Transverse colon (tissue), 4 donors: ENCODE results near the gene P2RX6. TPM values are rescaled to one million over a fixed set of nuclear protein-coding genes. Genes with fewer than 3 reads are reported as not detected.

Experiments
- DNase-seq: peaks from one replicate; pipeline ENCODE4 v3.0.0-alpha.2; 2019
- H3K27ac ChIP-seq, 4 donors: fragments of 200-600 bp; sonication (generic); 2 replicates each; pipeline ENCODE4 v1.5.1; 2016 to 2018; ENCODE audit warnings: inconsistent platforms in 4 of 4
- H3K27me3 ChIP-seq: fragments of 200-600 bp; sonication (generic); 2 replicates; pipeline ENCODE4 v1.5.1; 2017; ENCODE audit warnings: inconsistent platforms
- H3K36me3 ChIP-seq, 4 donors: fragments of 200-600 bp; sonication (generic); 2 replicates each; pipeline ENCODE4 v1.5.1; 2017 to 2019; ENCODE audit warnings: inconsistent platforms in 4 of 4
- H3K4me1 ChIP-seq, 4 donors: fragments of 200-600 bp; sonication (generic); 2 replicates each; pipeline ENCODE4 v1.5.1; 2017 to 2020; ENCODE audit warnings: inconsistent platforms in 4 of 4
- H3K4me3 ChIP-seq, 4 donors: fragments of 200-600 bp; sonication (generic); 1 replicate in 1 of 4; 2 replicates in 3 of 4; pipeline versions ENCODE4 v1.5.1 to v1.6.1; 2017 to 2019; ENCODE audit warnings: inconsistent platforms in 4 of 4
- H3K9me3 ChIP-seq, 2 donors: fragments of 200-600 bp; sonication (generic); 2 replicates each; pipeline ENCODE4 v1.5.1; 2017 to 2019; ENCODE audit warnings: inconsistent platforms in 2 of 2
- EP300 ChIP-seq: sonication (generic); formaldehyde crosslinking; IDR thresholded peaks from one replicate; pipeline ENCODE4 v1.6.1; 2017; ENCODE audit warnings: antibody characterized with exemption, low read depth
- POLR2A ChIP-seq: fragments of 450-650 bp; IDR thresholded peaks from one replicate; pipeline ENCODE4 v1.6.1; 2016; ENCODE audit warnings: antibody characterized with exemption, mild to moderate bottlenecking, moderate library complexity
- POLR2AphosphoS5 ChIP-seq, 3 donors: sonication (generic); formaldehyde crosslinking; IDR thresholded peaks; one replicate each; pipeline ENCODE4 v1.6.1; 2016; ENCODE audit warnings: antibody characterized with exemption in 3 of 3
- WGBS, 2 donors: methylation state at CpG; one replicate each; pipeline ENCODE4 v1.1.5; 2018; ENCODE audit warnings: low coverage in 1 of 2; 5-methylcytosine and 5-hydroxymethylcytosine counted together
- in situ Hi-C, 4 donors: fragments of 200-750 bp; cut with MboI; loops; one replicate each; pipeline versions ENCODE4 v1.15.0 to v1.15.1; 2017; ENCODE audit warnings: low sequenced_read_pairs in 3 of 4, low pct_ligation_motif_present in 1 of 4, low pct_unique_long_range_greater_than_20kb in 1 of 4
- intact Hi-C: fragments of 100-400 bp; cut with DNase I; formaldehyde crosslinking; loops from one replicate; pipeline ENCODE4 v1.15.1; 2023; ENCODE audit warnings: low total_unique reads
- total RNA-seq, 4 donors: library from RNA; depleted of rRNA; stranded (reverse); fragments of >200 nt; gene quantifications; one replicate each; pipeline ENCODE4 v1.1.0, GENCODE V29; 2016
- TF ChIP-seq, protein P1 (sequence below), 5 experiments: fragments of 200-600 bp in 3 of 5; fragments of 450-650 bp in 2 of 5; sonication (generic) in 3 of 5; IDR thresholded peaks; 1 replicate in 2 of 5; 2 replicates in 3 of 5; pipeline ENCODE4 v1.5.1; 2016 to 2017; ENCODE audit warnings: antibody characterized with exemption in 5 of 5, inconsistent platforms in 3 of 5, mild to moderate bottlenecking in 2 of 5, moderate library complexity in 1 of 5

P2RX6 gene
- total RNA-seq, 4 donors from 2014 or later: 0.40 to 1.7 (median 0.82) TPM; not detected in 1

DNA sequence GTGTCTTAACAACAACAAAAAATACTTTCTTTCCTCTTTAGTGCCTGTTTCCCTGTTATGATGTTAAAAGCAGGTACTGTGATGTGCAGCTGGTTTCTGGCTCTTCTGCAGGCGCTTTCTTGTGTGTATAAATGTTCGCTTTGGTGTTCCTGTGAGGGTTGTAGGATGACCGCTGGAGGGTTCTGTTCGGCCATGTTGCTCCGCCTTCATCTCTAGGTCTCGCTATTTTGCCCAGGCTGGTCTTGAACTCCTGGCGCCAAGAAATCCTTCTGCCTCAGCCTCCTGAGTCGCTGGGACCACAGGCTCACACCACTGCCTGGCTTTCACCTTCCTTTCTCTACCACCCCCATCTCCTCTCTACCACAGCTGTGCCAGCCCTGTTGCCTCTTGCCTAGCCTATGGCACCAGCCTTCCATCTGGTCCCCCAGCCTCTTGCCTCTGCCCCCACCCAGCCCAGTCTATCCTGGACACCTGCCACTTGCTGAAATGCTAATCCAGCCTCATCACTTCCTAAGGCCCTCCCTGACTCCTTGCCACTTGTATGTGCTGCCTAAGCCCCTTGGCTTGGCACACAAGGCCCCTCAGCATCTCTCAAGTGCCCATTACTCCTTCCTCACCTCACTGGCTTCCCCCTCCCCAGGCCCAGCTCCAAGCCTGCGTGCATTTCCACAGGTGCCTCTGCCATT is 36.3 kb downstream of the P2RX6 start:
- Histone ChIP-seq H3K27ac (no peak overlapping the region), H3K36me3 (no peaks in the 10 kb centered on the region), H3K4me1 (no peaks in the 10 kb centered on the region), H3K9me3 (no peaks in the 10 kb centered on the region), H3K4me3 (no peak overlapping the region), H3K27me3 (peaks cover 1% of the 10 kb centered on the region)
- intact Hi-C loops (no loop called here), in situ Hi-C loops (loop anchor here in 1 of 4 donors (25.0 kb wide), 1 partner anchor 89 kb away; the partner anchor contains the start of gene AIFM3)
- no peak for DNase-seq
- WGBS, 2 donors: 77 to 78% methylated on average over 7 to 9 of the region's 9 CpGs
- TF ChIP-seq POLR2AphosphoS5 (IDR thresholded peaks at IDR 0.05) (no peak), POLR2A (no peak), EP300 (no peak)
- TF ChIP-seq, protein P1, sequence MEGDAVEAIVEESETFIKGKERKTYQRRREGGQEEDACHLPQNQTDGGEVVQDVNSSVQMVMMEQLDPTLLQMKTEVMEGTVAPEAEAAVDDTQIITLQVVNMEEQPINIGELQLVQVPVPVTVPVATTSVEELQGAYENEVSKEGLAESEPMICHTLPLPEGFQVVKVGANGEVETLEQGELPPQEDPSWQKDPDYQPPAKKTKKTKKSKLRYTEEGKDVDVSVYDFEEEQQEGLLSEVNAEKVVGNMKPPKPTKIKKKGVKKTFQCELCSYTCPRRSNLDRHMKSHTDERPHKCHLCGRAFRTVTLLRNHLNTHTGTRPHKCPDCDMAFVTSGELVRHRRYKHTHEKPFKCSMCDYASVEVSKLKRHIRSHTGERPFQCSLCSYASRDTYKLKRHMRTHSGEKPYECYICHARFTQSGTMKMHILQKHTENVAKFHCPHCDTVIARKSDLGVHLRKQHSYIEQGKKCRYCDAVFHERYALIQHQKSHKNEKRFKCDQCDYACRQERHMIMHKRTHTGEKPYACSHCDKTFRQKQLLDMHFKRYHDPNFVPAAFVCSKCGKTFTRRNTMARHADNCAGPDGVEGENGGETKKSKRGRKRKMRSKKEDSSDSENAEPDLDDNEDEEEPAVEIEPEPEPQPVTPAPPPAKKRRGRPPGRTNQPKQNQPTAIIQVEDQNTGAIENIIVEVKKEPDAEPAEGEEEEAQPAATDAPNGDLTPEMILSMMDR (IDR thresholded peaks at IDR 0.05): no peak

DNA sequence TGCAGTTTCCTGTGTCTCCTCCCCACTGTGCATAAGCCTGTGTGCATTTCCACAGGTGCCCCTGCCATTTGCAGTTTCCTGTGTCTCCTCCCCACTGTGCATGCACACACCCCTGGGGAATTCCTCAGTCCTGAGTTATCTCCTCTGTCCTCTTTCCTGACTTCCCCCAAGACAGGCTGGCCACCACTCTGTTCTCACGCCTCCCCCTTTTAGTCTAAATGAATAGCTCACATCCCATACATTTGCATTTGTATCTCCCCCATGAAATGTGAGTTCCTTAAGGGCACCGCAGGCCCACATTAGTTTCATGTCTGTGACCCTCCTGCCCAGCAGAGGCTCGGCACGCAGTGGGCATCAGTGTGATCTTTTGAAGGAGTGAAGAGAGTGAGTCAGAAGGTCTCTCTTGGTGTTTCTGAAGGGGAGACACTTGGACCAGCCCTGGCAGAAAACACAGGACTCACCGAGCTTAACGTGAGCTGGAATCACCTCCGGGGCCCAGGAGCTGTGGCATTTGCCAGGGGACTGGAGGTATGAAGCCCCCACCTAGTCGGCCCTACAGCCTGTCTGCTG is 37.0 kb downstream of the P2RX6 start:
- intact Hi-C loops (no loop called here), in situ Hi-C loops (loop anchor here in 1 of 4 donors (25.0 kb wide), 1 partner anchor 90 kb away; the partner anchor contains the start of gene AIFM3)
- WGBS, 2 donors: 66% methylated on average over 8 of the region's 8 CpGs; no CpG with 5 or more reads in 1 of the 2 donors

DNA sequence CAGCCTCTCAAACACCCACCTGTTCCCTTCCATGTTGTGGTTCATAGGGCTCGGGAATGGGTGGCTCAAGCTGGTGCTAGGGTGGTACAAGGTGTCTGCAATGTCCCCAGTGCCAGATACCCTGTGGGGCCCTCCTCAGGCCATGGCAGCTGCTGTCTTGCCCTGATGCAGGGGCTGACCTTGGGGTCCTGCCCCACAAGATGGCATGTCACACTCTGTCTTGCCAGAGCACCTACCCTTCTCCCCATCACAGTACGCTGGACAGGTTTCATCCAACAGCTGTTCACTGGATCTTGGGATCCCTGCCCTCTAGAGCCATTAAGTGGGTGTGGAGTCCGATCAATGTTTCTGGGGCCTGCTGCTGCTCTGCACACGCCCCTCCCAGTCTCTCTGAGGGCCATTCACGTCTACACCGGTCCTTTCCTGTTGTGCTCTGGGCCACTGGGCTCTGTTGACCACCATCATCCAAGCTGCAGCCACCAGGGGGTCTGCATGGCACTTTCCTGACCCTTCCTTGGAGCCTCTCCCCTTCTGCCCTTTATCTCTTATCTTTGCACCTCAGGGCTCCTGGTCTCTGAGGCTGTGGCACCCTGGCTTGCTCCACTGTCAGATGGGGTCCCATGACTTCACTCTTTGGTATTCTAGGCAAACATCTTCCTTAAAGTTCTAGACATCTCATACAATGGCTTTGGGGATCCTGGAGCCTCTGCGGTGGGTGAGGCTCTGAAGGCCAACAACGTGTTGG is 37.9 kb downstream of the P2RX6 start:
- Histone ChIP-seq H3K27me3 (peaks cover 5% of the 10 kb centered on the region), H3K4me3 (no peak overlapping the region), H3K36me3 (no peaks in the 10 kb centered on the region), H3K27ac (no peak overlapping the region), H3K9me3 (no peaks in the 10 kb centered on the region), H3K4me1 (no peaks in the 10 kb centered on the region)
- 60% methylated on average over 7 of the region's 8 CpGs; no CpG with 5 or more reads in 1 of the 2 donors for WGBS, 2 donors
- intact Hi-C loops (no loop called here), in situ Hi-C loops (loop anchor here in 1 of 4 donors (25.0 kb wide), 1 partner anchor 91 kb away; the partner anchor contains the start of gene AIFM3)
- no peak for TF ChIP-seq POLR2A
- no peak for TF ChIP-seq POLR2AphosphoS5 (IDR thresholded peaks at IDR 0.05)
- no peak for TF ChIP-seq EP300
- TF ChIP-seq, protein P1 (IDR thresholded peaks at IDR 0.05): no peak
- DNase-seq: no peak

More for the DNA sequence above, 37.0 kb downstream of the P2RX6 start:
- H3K36me3 ChIP-seq: no peaks in the 10 kb centered on the region
- peaks cover 3% of the 10 kb centered on the region for H3K27me3 ChIP-seq
- H3K27ac ChIP-seq: no peak overlapping the region
- no peaks in the 10 kb centered on the region for H3K9me3 ChIP-seq
- no peak for DNase-seq
- TF ChIP-seq POLR2A (no peak), POLR2AphosphoS5 (IDR thresholded peaks at IDR 0.05) (no peak), EP300 (no peak)
- TF ChIP-seq, protein P1 (IDR thresholded peaks at IDR 0.05): no peak
- H3K4me1 ChIP-seq: no peaks in the 10 kb centered on the region
- no peak overlapping the region for H3K4me3 ChIP-seq
